NOMO-1 treated with dmso at 0.1 percent for 144 hours (cell line): ENCODE measurements around the gene DHX38.

ENCODE experiments used
- DNase-seq: peaks from one replicate; lab custom pipeline; 2025; ENCODE audit not compliant: unreplicated experiment; lab: John Stamatoyannopoulos, UW

DHX38 gene

GRCh38 chr16:72083778-72084404 lies 9.8 kb upstream of the DHX38 start:
- no peak for DNase-seq

DNA sequence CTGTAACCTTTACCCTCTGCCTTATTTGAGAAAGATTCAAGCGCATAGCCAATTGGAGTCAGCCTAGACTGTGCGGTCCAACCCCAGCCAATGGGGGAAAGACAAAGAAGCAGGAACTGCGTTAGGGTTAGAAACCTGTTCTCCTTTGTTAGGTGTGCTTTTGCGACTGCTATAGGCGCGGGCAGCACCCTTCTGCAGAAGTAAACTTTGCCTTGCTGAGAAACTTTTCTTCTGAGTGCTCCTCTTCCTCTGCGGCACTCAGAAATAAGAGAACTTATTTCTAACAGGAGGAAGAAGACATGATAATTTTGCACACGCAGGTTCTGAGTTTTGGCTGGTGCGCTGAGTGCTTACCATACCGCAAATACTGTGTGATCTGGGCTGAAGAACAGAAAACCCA lies 9.2 kb upstream of the DHX38 start:
- no peak for DNase-seq

DNA sequence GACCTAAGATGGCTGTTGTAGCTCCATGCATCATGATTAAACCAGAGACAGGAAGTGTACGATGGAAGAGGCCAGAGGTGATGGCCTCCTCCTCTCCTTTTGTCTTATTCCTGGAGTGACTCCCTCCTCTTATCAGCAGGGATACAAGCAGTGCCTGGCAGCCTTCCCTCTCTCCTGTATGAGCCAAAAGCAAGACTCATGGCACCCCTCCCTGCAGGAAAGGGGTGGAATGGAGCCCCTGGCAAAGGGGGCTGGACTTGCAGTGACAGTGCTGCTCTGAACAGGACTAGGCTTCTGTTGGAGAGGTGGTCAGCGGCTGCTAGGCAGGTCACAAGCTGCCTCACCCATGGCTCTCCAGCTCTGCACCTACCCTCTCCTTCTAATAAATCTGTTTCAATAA lies 8.6 kb upstream of the DHX38 start:
- no peak for DNase-seq

DNA sequence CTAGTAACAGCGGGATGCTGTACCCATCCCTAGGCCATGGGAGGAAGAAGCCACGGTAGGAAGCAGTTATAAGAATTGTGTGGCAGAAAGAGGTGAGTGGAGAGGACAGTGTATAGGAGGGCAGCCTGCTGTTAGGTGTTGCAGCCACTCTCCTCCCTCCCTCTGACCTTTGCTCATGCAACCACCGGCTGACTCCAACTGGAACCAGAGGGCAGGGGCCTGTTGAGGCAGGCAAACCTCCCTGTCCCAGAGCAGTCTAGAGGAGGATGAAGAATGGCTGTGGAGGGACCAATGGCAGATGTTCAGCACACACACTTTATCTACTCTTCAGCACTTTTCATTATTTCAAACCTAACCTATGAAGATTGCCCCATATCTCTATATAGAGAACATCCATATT lies 2.4 kb upstream of the DHX38 start:
- DNase-seq, result no peak

DNA sequence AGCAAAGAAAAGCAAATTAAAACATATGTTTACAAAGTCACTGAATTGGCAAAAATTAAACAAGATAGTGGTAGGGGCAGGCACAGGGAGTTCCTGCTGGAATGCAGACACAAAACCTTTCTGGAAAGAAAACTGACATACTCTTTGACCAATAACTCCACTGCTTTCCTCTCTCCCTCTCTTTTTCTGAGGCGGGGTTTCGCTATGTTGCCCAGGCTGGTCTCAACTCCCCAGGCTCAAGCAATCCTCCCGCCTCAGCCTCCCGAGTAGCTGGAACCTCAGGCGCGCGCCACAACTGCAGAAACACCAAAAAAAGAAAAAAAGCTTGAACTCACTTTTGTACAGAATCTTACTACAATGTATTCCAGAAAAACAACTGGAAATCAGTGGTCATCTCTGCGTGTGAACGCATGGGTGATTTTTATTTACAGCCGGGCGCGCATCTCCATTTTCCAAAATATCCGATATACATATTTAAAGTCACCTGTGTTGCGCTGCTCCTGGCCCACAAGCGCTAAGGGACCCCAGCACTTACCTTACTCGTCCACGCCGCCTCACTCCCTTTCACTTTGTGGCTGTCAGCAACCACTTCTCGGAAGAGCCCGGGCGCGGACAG lies 707 bp upstream of the DHX38 start:
- DNase-seq, result no peak

GRCh38 chr16:72094266-72094610 lies 591 bp downstream of the DHX38 start:
- DNase-seq, result no peak

- no peak for DNase-seq
These were observed 5.3 kb downstream of the DHX38 start for GRCh38 chr16:72098936-72099335.

DNA sequence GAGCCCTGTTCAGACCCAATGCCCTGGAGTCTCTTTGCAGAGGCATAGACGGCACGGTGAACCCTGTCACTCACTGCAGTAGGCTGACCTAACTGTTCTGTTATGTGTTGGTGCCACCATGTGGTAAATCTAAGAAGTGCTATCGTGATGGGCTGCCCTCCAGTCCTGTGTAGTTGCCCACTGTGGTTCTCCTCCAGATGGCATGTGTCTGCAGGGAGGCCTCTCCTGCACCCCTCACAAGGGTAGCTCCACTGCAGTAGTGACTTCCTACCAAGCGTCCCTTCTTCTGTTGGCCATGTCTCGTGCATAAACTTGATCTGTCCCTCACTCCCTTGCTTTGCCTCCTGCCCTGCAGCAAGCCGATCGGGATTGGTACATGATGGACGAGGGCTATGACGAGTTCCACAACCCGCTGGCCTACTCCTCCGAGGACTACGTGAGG lies 5.8 kb downstream of the DHX38 start:
- peak; percentile 15 for DNase-seq

DNA sequence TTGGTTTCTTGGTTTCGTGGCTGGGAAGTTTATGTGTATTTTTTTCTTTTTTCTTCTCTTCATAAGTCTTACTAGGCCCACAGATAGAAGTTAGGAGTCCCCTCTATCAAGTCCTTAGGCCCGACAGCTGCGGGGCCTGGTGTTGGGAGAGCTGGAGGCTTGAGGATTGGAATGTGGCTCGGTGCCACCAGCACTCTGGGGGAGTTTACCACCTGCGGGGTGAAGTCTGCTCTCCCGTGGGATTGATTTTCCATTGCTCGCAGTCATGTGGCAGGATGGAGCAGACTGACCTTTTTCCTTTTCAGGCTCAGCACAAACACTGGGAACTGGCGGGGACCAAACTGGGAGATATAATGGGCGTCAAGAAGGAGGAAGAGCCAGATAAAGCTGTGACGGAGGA lies 7.5 kb downstream of the DHX38 start:
- no peak for DNase-seq

- DNase-seq, result no peak
These were observed 11.3 kb downstream of the DHX38 start for GRCh38 chr16:72104905-72105304.

- DNase-seq, result no peak
These were observed 12.3 kb downstream of the DHX38 start for GRCh38 chr16:72105978-72106377.

DNA sequence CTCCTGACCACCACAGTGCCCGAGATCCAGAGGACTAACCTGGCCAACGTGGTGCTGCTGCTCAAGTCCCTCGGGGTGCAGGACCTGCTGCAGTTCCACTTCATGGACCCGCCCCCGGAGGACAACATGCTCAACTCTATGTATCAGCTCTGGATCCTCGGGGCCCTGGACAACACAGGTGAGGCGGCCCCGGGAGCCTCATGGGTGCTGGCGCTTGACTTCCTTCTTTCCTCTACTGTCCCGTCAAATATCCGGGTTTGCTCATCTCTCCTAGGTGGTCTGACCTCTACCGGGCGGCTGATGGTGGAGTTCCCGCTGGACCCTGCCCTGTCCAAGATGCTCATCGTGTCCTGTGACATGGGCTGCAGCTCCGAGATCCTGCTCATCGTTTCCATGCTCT lies 13.7 kb downstream of the DHX38 start:
- DNase-seq, result no peak

GRCh38 chr16:72108353-72109102 lies 14.9 kb downstream of the DHX38 start:
- DNase-seq, result no peak

GRCh38 chr16:72109300-72109699 lies 15.7 kb downstream of the DHX38 start:
- no peak for DNase-seq

DNA sequence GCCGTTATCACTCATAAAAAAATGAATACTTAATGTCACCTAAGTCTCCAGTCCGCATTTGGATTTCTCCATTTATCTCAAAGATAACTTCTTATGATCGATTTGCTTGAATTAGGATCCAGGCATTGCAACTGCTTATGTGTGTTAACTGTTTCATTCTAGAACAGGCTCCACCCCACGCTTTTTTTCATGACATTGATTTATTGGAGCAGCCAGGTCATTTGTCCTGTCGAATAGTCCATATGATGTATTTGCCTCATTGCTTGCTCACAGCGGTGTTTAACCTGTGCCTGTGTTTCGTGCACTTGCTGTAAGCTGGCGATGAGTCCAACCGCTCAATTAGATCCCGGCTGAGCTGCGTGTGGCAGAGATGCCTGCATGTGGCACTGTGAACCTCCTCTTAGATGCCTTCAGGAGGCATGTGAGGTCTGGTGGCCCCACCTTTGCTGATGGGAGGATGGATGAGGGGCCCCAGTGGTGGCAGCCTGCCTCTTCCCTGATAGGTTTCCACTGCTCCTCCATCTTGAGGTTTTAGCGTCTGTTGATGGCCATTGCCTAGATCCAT lies 16.4 kb downstream of the DHX38 start:
- DNase-seq, result no peak

- DNase-seq, result no peak
These were observed 17.3 kb downstream of the DHX38 start for GRCh38 chr16:72110662-72111615.

DNA sequence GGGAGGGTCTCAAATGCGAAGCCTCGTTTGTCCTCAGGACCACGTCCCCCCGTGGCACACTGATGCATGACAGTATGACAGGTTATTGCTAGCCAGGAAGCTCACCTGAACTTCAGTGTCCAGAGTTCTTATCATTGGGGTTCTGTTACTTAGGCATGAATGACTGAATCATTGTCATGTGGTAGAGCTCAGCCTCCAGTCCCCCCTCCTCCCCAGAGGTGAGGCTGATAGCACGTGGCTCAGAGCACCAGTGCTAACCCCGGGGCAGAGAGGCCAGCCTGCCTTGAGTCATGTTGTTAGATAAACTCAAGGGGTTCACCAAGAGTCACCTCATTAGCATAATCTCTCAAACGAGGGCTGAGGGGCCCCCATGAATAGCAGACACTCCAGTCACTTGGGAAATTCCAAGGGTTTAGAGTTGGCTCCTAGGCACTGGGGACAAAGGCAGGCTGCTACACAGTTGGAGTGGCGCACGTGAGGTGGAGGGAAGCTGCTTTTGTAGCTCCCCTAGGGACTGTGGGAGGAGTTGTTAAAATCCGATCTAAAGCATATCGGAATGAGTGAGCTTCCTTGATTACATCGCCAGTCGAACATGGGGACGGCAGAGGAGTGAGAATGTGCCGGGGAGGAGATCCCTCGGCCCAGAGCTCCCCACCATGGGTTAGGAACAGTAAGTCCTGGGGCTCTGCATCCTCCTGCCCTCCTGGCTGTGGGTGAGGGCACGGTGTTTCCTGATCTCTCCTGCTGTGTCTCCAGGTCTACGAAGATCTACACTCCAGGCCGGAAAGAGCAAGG lies 18.2 kb downstream of the DHX38 start:
- DNase-seq, result no peak

DNA sequence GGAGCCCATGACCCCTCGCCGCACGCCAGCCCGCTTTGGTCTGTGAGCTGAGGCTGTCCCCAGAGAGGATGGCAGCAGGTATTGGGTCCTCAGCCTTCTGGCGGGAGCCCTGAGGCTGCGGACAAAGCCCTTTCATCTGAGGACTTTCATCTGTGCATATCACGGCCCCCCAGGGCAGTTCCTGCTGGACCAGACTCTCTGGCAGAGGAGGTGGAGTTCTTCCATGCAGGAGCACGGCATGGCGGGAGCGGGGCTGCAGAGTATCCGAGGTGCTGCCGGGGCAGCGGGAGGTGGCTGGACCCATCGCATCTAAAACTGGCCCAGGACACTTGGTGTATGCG lies 18.8 kb downstream of the DHX38 start:
- DNase-seq, result no peak

- DNase-seq, result no peak
These were observed 19.4 kb downstream of the DHX38 start for GRCh38 chr16:72112906-72113615.

DNA sequence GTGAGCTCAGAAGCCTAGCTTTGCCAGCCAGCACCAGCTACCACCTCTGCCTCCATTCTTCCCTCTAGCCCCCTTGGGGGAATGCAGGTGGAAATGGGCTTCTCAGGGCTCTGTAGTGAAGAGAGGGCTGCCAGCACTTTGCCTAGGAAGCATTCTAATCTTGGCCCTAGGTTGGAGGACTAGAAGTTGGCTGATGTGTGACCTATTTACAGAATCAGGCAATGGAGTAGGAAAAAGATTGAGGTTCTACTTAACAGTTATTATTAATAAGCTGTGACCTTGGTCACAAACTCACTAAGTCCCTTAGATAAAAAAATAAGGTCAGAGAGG lies 19.9 kb downstream of the DHX38 start:
- DNase-seq, result no peak
